22Rv1 (cell line): ENCODE results near the gene MPL.
"Not testable (repeated sequence)": the region's sequence is repeated elsewhere in the genome, so short reads cannot be mapped to it uniquely, and the experiment has no call there.

ENCODE experiments used
- H3K27ac ChIP-seq: fragments of 450-650 bp; 2 replicates; pipeline ENCODE4 v1.5.1; 2017
- CTCF ChIP-seq: fragments of 450-650 bp; IDR thresholded peaks from 2 replicates; pipeline ENCODE4 v1.5.1; 2017; ENCODE audit warnings: mild to moderate bottlenecking
- ZFX ChIP-seq: fragments of 450-650 bp; IDR thresholded peaks from 2 replicates; pipeline ENCODE4 v1.6.1; 2017; ENCODE audit warnings: antibody characterized with exemption, borderline replicate concordance

Gene MPL

GRCh38 chr1:43368646-43369020, 31.0 kb downstream of the MPL start:
- TF ChIP-seq ZFX (no peak), CTCF (no peak)
- peak overlapping the region; percentile 95 for H3K27ac ChIP-seq

GRCh38 chr1:43369779-43370178, 32.2 kb downstream of the MPL start:
- not testable (repeated sequence) for H3K27ac ChIP-seq

- TF ChIP-seq ZFX: no peak
- no peak for TF ChIP-seq CTCF
- H3K27ac ChIP-seq: no peak overlapping the region; the same call in 1 of the 2 replicates
These were observed 32.9 kb downstream of the MPL start for GRCh38 chr1:43370564-43370963.

- TF ChIP-seq CTCF: no peak
- no peak for TF ChIP-seq ZFX
These were observed 34.6 kb downstream of the MPL start for GRCh38 chr1:43372172-43372571.

GRCh38 chr1:43373066-43373940, 35.7 kb downstream of the MPL start:
- TF ChIP-seq ZFX (no peak), CTCF (no peak)
- 0 out of 2 replicates have a peak overlapping the region, but pooled peaks have one; percentile 2 for H3K27ac ChIP-seq

More at GRCh38 chr1:43372172-43372571, 34.6 kb downstream of the MPL start:
- H3K27ac ChIP-seq: no peak overlapping the region

- TF ChIP-seq ZFX (no peak), CTCF (no peak)
- no peak overlapping the region for H3K27ac ChIP-seq
These were observed 39.2 kb downstream of the MPL start for GRCh38 chr1:43376723-43377235.

GRCh38 chr1:43377831-43378230, 40.2 kb downstream of the MPL start:
- H3K27ac ChIP-seq: no peak overlapping the region
- no peak for TF ChIP-seq ZFX
- no peak for TF ChIP-seq CTCF
